Non-pigmented ciliary epithelial cell (primary cell): ENCODE data around the gene NDEL1.

ENCODE experiments used
- DNase-seq: peaks from one replicate; pipeline ENCODE4 v3.0.0-alpha.2; 2010; ENCODE audit warnings: low read depth

The NDEL1 gene

DNA sequence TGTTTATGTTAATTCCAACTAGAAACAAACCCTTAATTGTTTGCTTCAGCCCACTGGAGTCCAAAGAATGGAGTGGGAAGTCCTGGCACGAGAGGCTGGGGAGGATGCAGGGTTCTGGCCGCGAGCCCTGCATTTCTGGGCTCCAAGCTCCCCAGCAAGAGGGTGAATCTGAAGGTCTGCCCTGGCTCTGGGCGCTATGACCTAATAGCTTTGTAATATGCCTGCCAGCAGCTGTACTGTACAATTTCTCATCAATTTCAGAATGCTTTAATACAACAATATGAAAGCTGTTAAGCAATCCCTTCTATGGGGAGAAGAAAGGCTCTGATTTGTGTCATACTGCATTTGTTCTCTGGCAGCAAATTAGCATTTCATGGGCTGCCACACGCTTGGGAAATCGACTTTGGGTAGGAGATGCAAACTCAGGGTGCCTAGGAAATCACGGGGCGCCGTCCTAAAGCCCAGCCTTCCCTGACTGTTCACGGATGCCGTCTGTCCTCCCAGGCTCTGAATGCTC is 43.8 kb downstream of the NDEL1 start:
- DNase-seq = peak; percentile 11

DNA sequence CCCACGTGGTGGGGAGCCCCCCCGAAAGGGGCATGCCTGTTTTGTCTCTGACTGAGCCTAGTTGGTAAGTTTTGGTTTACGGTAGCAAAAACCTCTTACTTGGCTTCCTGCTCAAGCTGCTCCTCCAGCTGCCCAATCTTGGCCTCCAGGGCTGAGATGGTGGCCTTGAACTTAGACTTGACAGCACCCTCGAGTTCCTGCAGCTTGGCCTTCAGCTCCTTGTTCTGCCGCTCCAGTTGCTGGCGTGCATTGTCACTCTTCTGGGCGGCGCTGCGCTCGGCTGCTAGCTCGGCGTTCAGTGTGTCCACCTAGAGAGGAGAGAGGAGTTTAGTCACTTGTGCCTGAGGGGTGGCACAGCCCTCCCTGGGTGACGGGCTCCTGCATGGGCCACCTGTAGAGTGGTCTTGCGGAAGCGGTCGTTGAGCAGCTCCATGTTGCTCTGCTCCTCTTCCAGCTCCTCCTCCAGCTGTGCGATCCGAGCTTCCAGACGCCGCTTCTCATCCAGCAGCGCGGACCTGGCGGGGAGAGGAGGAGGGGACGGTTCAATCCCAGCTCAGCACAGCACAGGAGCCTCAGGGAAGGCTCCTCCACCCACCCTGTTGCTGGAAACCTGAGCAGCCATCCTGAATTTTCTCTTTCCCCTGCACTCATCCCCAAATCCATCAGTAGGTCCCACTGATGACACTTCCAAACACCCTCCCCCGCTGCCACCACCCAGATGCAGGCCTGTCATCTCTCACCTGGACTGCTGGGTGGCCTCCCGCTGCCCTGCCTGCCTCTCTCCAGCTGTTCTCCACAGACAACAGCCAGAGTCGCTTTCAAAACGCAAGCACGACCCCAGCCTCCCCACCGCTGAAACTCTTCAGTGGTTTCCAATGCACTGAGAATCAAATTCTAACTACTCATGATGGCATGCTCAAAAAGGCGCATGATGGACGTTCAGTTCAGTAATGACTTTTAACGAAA is 44.6 kb downstream of the NDEL1 start:
- DNase-seq = no peak

DNA sequence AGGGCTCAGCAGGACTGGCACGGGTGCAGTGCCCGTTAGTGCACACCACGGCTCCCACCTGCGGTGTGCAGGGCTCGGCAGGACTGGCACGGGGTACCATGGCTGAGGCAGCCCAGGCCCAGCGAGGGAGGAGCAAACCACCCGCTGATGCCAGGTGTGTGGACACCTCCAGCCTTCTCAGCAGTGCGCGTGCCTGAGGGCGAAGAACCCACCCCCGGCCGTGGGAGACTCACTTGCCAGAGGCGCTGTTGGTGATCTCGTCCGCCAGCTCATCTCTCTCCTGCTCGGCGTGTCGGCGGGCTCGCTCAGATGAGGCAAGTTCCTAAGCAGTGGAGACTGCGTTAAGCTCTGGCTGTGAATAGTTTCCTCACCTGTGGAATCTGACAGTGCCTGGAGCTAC is 45.4 kb downstream of the NDEL1 start:
- DNase-seq = no peak

DNA sequence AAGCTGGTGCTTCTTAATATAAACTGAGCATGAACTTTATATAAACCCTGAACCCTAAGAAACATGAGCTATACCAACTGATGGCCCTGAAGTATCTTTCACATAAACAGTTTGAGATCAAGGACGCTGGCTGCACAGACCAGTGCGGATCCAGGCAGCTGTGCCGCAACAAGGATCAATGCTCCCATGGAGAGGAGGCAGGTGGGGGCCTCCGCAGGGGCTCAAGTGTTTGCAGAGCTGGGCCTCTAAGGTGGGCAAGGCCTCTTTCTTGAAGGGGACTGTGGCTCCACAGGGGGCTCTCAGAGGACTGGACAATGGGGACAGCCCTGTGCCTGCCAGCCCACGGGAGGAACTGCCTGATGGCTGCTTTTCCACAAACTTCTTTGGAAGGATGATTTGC is 46.0 kb downstream of the NDEL1 start:
- no peak for DNase-seq

DNA sequence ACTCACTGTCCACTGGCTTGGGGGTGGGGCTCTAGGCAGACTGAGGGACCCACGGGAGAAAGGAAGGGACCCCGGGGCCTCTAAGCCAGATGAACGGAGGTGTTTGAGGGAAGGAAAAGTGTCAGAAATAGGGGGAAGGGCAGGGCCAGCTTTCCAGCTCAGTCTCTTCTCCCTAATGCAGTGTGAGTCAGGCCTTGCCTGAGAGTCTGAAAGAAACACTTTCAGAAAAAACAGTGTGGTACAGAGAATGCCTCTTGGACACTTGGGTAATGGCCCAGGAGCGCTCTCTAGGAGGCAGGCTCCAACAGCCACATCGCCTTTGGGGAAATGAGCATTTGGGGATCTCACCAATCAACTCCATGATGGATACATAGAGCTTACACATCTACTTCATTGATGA is 46.9 kb downstream of the NDEL1 start:
- no peak for DNase-seq

DNA sequence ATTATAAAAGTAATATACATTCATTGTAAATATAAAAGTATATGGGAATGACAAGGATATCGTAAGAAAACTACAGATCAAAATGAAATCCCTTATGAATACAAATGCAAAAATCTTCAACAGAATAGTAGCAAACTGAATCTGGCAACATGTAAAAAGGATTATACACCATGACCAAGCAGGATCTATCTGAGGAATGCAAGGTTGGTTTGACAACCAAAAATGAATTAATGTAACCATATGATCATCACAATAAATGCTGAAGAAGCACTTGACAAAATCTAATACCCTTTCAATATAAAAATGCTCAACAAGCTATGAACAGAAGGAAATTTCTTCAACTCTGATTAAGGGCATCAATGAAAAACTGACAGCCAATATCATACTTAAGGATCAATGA is 48.8 kb downstream of the NDEL1 start:
- DNase-seq = no peak

DNA sequence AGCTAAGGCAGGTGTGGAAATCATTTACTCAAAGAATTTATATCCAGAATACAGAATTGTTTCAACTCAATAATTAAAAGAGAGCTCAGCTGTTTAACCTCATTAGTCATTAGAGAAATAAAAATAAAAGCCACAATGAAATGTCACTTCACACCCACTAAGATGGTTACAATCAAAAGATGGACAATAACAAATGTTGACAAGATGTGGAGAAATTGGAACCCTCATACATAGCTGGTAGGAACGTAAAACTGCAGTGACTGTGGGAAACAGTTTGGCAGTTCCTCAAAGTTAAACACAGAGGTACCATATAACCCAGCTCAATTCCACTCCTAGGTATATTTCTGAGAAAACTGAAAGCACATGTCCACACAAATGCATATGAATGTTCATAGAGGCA is 49.8 kb downstream of the NDEL1 start:
- no peak for DNase-seq

DNA sequence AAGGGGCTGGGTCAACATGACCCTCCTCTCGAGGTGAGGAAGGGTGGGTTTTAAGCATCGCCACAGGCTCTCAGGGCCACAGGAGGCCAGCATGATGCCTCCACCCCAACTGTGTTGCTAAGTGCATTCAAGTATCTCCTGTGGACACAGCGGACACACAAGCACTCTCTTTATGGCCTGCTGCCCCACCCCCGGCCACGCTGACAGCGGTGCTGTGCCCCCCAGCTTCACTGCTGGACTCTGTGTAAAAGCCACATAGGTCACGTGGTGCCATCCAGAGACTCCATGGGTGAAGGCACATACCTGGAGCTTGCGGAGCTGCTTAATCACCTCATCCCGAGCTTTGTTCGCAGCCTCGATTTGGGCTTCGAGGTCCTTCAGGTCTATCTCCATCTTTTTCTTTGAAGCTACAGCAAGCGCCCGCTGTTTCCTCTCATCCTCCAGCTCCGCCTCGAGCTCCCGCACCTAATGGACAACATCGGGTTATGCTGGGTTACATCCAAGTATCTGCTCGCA is 51.5 kb downstream of the NDEL1 start:
- no peak for DNase-seq

DNA sequence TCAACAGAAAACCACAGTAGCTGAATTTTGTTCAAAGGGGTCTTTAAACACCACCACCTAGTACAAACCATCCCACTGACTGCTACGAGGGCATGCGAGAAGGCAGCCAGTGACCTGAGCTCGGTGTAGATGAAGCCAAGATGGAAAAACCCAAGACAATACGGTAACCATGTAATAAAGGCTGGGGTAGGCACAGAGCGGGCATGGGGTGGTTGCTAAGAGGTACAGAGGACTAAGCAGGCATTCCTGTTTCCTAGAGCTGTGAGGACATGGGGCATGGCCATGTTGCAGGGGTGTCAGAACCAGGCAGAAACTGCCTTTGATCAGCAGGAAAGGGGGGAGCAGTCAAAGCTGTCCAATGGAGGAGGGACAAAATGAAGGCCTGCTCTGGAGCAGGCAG is 52.1 kb downstream of the NDEL1 start:
- no peak for DNase-seq

DNA sequence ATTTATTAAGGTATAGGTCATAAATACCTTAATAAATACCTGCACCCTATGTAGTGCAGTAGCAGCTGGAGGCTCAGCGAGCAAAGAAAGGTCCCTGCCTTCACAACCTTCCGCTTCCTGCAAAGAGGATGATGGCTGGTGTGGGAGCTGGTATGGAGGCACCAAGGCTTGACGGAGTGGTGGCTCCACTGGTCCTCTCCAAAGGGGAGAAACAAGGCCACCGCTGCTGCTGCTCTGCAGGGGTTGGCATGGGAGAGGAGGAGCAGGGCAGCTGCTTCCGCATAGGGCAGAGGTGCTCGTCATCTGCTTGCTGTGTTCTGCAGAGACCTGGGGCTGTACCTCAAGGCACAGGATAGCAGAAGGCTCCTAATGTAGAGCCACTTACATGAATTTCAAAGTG is 52.8 kb downstream of the NDEL1 start:
- DNase-seq = no peak

DNA sequence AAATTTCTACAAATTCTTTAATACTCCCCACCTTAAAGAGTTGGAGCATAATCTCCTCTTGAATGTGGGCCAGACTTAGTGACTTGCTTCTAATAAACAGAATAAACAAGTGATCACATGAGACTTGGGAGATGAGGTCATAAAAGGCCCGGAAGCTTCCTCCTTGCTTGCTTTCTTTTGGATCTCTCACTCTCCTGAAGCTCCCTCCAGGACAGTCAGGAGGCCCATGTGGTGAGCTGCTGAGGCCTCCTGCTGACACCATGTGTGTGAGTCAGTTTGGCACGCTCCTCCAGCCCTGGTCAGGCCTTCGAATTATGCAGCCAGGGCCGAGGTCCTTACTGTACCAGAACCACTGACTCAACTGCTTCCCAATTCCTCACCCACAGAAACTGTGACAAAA is 53.2 kb downstream of the NDEL1 start:
- DNase-seq = peak; percentile 97

DNA sequence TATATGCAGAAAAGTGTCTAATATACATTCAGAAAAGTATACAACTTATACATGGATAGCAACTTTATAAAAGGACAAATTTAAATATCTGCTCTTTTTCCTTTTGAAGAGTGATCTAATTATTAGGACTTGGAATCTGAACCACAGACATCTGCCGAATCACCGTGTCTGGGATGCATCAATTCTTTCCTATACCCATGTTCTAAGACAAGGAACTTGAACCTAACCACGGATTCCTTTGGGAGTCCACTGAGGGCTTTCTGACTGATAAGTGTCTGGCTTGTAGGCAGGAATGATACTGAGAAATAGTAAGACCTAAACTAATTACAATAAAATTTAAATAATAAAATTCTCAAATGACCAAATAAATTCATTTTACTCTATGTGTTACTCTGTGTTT is 54.2 kb downstream of the NDEL1 start:
- no peak for DNase-seq

DNA sequence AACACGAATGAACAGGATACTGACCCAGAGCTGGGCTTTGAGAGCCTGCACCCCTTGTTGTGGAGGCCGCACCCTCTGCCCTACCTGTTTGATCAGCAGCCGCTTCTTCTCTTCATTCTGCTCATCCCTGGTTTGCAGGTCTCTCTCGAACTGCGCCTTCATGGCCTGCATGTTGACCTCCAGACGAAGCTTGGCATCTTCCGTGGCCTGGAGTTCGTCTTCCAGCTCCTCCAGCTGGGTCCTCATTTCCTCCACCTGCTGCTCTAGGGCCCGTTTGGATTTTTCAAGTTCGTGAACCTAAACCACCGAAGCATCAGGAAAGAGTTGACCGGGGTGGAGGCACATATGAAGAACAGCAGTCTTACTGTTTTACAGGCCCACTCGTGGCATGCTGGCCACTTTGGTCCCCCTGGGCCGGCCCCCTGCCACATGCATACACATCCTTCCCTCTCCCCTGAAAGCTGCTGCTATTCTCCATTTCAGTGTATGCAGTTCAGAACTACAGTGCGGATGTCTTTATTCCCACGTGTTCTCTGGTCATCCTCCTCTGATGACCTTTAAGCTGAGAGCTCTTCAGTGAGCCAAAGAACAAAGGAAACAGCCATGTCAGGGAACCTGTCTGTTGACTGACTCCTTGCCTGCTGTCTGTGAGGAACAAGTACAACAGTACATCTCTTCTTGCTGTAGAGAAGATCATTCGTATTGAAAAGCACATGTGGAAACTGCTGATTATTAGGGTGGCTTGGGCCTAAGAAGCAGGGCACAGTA is 54.8 kb downstream of the NDEL1 start:
- no peak for DNase-seq

DNA sequence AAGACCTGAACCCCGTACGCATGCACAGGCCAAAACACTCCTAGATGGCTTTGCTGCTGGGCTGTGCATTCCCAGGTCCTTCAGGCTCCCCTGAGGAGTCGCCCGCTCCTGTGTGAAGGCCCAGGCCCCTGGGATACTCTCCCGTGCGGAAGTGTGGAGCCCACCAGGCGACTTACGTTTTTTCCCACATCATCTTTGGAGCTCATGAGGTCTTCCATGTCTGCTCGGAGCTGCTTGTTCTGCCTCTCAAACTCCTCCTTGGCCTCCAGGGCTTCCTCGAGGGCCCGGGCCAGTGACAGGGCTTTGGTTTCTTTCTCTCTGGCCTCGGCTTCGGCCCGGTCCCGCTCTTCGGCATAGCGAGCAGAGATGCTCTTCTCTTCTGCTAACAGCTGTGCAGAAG is 56.4 kb downstream of the NDEL1 start:
- no peak for DNase-seq

DNA sequence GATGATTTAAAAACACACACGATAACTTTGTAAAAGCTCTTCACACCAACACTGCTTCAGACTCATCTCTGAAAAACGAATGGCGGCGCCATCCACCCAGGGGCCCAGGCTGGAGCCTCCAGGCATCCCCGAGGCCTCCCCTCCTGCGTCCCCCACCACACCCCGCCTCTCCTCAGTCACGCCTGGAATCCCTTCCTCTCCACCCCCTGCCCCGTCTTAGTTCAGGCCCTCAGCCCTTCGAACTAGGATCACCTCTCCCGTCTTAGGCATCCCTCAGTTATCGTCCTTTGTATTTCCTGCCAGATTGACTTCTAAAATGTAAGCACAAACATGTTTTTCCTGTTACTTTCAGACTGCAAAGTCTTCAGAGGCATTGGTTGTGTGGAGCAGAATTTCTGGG is 58.3 kb downstream of the NDEL1 start:
- no peak for DNase-seq

DNA sequence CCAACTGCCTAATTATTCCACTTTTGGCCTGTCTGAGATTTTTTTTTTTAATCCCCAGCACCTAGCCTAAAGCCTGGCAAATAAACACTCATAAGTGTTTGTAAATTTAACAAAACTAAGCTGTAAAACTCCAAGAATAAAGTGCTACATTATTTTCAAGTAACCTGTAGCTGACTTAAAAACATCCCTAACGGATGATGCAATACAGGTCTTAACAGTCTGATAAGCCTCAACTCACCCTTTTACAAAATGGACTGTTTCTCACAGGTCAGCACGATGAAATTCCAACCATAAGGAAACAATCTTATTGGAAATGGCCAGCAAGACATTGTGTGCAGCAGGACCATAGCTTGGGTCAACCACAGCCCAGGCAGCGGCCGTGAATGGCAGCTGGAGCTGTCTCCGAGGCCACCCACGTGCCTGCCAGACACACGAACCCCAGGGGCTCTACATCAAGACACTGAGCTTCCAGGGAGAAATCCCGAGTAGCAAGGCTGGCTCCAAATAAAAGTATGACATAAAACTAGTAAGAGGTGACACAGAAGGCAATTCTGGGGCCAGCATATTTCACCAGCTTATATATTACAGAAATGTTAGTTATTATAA is 58.9 kb downstream of the NDEL1 start:
- no peak for DNase-seq

DNA sequence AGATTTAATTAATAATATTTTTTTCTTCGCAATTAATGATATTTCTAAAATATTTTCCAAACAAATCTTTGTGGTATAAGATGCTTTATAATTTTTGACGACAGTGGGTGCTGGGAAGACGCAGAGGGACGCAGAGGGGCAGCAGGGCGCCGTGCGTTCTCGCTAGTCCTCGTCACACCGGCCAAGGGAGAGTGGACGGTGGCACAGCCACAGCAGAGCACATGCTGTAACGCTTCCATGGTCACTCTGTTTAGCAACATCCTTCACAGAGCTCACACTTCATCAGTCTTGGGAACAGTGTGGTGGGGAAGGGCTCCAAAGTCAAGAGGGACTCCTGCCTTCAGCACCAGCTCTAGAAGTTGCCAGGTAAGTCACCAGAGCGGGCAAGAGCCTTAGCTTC is 60.4 kb downstream of the NDEL1 start:
- no peak for DNase-seq

DNA sequence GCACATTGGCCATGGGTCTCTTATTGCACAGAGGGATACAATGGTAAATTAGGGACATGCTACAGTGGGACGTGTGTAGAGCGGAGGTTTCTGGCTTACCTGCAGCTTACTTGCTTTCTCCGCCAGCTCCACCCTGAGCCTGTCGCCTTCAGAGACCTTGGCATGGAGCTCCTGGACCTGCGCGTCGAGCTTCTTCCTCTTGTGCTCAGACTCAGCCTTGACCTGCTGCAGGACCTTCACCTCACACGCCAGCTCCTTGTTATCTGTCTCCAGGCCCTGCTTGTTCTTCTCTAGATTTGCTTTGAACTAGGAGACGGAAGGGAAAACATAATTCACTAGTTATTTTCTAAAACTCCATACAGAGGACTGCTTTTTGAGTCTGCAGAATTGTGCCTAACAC is 63.5 kb downstream of the NDEL1 start:
- DNase-seq = no peak

DNA sequence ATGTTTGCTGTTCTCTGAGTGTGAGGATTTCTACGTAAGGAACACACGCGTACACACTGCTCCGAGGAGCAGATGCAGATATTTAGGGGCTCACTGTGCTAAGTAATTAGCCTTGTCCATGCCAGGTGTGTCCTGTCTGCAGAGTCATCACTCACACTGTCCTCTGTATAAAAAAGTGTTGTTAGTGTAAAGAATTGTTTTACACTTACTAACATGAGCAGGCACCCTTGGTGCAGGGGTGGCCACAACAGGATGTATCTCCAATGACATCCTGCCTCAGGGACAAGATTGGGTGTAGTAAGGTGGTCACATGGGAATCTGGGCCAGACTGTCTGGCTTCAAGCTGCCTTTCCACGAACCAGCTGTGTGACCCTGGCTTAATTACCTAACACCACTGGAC is 63.9 kb downstream of the NDEL1 start:
- no peak for DNase-seq

DNA sequence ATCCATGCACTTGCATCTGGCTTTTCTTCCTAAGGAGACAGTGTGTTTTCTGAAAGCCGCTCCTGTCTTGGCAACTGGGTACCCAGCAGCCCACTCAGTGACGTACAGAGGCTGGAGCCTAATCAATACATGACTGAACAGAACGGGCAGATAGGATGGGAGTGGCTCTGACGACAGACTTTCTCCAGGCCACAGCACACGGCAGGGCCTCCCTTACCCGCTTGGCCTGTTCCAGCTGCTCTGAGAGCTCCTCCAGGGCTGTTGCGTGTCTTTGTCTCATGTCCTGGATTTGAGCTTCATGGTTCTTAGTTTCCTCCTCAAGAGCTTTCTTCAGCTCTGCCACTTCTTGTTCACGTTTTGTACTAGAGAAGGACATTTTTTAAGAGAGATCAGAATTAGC is 64.9 kb downstream of the NDEL1 start:
- no peak for DNase-seq

DNA sequence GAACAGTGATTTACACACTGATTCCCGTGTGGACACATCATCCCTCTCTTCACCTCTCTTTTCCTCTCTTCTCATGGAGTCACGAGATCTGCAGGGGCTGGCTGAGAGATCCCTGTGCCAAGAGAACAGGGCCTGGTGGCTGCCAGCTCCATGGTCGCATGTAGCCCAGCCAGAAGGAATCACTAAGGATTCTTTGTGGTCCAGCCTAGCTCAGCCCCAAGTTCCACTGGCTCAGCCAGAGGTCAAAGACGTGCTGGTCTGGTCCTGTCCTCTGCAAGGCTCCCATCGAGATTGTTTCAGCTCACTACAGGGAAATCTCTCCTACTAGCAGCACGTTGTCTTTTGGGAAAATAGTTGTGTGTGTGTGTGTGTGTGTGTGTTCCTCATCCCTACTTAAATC is 66.4 kb downstream of the NDEL1 start:
- no peak for DNase-seq

DNA sequence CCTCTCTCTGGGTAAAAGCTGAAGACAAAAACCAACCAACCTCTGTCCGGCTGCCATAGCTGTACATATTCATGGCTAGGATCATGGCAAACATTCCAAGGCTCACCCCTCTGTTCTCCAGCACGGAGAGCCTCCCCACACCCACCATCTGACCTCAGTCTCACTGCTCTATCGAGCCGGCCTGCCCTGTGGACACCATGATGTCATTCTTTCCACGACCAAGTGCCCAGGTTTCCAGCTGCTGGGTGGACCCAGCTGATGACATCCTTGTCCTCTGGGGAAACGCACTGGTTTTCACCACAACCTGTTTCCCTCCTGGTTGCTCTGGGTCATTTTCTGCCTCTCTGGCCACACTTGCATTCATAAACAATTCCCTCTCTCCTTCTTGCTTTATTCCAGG is 67.7 kb downstream of the NDEL1 start:
- no peak for DNase-seq

DNA sequence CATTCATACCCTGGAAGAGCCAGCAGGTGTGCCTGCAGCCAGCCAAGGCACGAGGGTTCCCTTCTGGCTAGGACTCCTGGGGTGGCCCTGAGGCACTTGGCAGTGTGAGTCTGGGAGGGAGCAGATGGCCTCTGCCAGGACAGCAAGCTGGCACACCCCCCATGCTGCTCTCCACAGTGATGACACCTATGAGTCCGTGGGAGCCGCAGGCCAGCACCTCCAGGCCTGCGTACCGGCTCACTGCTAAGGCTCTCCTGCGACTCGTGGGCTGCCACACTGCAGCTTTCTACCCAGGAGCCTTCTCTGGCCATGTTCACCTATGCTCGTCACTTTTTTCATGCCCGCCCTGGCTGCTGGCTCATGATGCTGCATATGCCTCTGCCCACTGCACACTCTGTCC is 68.1 kb downstream of the NDEL1 start:
- DNase-seq = no peak
